GM19239 (cell line): ENCODE data around the gene TBX10.
A peak's percentile ranks its signal among the peaks of the same experiment; 100 is the strongest.

Experiments
- DNase-seq: peaks from one replicate; pipeline ENCODE4 v3.0.0; 2011; ENCODE audit warnings: low spot score; ENCODE audit not compliant: insufficient read length
- FAIRE-seq: peaks from 2 replicates; lab custom pipeline; 2011; peaks lifted over from hg19 to GRCh38; lab: Jason Lieb, UNC

TBX10 gene

GRCh38 chr11:67583247-67584204, 56.0 kb downstream of the TBX10 start, which contains the start of gene GSTP1:
Gene GSTP1 (plus strand): TSS chr11:67583812. CDS start chr11:67583844, 32 bp downstream.
- FAIRE-seq (peak; percentile 59), DNase-seq (peak; percentile 75)

GRCh38 chr11:67582011-67582410, 57.6 kb downstream of the TBX10 start:
- FAIRE-seq: no peak

GRCh38 chr11:67581469-67581868, 58.1 kb downstream of the TBX10 start:
- peak; percentile 8 for FAIRE-seq

More at GRCh38 chr11:67582011-67582410, 57.6 kb downstream of the TBX10 start:
- DNase-seq: no peak

More at GRCh38 chr11:67581469-67581868, 58.1 kb downstream of the TBX10 start:
- no peak for DNase-seq
